Measurements from ENCODE around the gene SEMA3A.
"Not testable (repeated sequence)": the region's sequence is repeated elsewhere in the genome, so short reads cannot be mapped to it uniquely, and the experiment has no call there.

SEMA3A gene

DNA sequence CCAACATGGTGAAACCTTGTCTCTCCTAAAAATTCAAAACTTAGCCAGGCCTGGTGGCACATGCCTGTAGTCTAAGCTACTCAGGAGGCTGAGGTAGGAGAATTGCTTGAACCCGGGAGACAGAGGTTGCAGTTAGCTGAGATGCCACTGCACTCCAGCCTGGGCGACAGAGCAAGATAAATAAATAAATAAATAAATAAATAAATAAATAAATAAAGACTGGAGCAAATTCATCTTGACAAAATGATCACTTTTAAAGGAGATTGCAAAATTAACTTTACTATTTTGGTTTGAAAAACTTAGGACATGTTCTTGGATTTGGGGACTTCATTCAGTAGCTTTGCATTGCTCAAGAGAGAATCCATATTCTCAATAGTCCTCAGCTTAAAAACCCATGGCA, 137.0 kb downstream of the SEMA3A start:
- no peak for DNase-seq

DNA sequence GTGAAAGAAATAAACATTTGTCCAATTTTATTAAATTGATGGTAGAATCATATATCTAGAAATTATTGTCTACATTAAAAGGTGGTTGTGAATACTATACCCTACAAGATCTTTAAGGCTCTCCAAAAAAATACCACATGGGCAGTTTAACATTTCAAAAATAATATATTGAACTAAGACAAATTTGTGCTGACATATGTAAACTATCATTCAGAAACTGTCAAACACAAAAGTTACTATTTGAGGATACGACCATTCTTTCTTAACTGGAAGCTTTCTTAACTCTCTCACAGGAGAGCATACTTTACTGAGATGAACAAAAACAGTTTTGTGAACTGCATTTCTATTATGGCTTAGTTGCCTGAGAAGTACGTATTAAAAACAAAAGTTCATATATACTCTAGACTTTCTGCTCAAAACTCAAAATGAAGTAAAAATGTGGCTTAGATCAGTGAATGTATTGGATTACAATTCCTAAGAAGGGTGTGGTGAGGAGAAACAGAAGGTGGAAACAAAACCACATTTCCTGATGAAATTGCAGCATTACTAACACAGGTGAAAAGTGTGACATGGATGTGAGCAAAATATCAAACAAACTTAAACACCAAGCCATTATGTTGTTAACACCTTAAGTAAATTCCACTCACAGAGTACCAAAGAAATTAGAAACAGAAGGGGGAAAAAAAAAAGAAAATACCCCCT, 138.5 kb downstream of the SEMA3A start:
- DNase-seq, result no peak

- not testable (repeated sequence) for DNase-seq
These were observed 139.4 kb downstream of the SEMA3A start for GRCh38 chr7:84055199-84055598.

- DNase-seq, result no peak
These were observed 145.3 kb downstream of the SEMA3A start for GRCh38 chr7:84049071-84049836.

DNA sequence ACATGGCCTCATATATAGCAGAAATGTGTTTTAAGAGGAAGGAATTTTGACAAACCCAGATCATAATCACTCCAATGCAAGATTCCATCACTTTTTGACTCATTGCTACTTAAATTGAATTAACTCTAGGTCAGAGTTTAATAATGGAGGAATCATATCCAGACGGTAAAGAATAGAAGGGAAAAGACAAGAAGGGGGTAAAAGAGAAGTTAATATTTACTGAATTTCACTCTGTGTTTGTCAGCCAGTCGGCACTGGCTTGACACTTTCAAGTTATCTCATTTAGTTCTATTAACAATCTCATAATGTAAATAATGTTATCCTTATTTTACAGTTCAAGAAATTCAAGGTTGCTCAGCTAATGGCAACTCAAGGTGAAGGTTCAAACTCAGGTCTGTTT, 147.5 kb downstream of the SEMA3A start:
- no peak for DNase-seq

DNA sequence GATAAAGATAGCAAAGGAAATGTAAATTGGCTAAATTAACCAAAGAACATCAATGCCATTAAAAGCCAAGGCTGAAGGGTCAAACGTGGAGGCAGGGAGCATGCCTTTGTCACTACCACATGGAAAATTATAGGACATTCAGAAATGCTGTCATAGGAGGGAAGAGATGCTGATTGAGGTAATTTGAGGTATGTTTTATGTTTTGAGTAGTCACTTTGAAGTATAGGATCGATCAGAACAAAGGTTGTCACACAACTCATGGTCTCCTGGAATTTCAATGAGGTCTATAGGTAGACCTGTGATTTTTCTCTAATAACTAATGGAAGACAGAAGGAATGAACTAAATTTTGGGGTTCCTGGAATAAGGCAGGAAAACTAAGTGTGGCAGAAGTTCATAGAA, 149.8 kb downstream of the SEMA3A start:
- no peak for DNase-seq

DNA sequence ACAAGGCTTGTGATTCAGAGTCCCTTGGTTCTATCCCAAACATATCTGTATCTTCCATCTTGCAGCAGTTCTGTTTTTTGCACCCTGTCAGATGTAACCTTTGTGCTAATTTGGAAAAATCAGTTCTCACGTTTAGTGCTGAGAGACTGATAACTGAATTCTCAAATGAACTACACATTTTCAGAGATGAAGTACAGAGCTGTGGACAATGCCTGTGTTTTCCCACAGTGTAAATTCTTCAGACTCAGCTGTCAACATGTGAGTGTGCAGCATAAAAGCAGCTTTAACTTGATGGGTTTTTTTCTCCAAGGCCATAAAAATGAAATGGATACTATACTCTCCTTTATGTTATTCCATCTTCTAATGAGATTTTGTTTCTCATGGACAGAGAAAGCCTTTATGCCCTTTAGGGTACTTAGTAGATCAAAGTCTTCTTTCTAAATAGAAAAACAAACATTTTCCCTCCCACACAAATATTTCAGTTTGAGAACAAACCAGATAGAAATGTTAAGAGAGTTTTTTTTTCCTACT, 150.9 kb downstream of the SEMA3A start:
- DNase-seq, result no peak

DNA sequence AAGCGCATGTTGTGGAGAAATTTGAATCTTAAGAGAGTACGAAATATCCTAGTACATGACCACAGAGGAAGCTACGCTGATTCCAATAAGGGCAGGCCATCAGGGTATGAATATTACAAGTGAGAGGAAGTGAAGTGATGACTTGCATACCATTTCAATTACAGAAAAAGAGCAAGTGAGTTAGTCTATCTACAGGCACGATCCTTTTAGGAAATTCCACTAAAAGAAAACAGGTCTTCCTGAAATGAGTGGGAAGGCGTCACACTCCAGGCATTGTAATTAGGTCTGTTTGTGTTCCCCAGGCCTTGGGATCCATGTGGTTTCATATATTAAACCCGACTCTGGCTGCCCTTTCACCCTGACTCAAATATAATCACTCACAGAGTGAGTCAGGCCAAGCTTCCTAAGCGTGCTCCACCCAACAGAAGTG, 152.5 kb downstream of the SEMA3A start:
- no peak for DNase-seq

GRCh38 chr7:84041649-84042048, 152.9 kb downstream of the SEMA3A start:
- DNase-seq, result no peak

DNA sequence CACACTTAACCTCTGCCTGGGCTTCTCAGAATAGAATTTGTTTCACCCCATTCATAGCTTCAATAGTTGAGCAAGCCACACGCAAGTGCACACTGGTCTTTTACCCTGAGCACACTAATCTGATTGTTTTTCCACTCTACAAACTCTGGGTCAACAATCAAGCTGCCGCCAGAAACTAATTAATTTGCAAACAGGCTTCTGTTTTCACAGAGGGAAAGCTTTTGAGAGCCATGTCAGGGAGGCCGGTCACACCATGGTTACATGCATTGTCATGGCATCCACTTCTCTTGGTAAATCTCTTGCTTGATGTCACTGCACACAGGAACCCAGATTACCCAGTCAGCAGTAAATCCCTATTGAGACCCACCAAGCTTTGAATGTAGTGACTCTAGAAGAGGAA, 154.2 kb downstream of the SEMA3A start:
- no peak for DNase-seq

DNA sequence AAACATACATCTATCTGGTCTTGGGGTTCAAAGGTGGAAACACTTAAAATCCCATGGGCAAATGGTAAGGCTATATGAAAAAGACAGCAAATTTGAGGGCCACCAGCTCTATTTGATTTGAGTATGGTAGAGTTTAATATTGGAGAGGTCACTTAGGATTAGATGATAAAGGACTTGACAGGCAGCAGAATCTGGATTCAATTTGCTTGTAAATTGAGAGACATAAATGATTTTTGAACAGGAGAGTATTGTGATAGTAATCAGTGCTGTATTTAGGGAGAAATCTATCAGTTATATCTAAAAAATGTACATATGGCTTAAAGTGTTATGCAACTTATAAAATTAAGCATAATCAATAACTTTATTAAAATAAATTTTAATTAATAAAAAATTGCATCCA, 155.2 kb downstream of the SEMA3A start:
- no peak for DNase-seq

DNA sequence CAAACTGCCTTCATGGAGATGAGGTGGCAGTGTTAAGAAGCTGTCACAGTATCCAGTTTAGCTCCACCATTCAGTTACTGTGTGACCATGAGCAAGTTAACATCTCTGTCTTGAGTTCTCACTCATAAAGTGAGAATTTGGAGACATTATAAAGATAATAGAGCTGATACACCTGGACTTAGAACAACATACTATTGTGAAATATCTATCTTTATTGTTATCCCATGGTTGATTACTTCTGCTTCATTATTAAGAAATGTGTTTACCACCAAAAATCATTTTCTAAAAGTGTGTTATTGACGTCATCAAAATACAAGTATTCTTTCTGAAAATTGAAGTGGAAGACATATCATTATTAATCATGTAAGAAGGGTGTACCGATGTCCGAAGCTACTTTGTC, 166.9 kb downstream of the SEMA3A start:
- DNase-seq, result no peak

- DNase-seq, result no peak
These were observed 169.2 kb downstream of the SEMA3A start for GRCh38 chr7:84025332-84025927.

DNA sequence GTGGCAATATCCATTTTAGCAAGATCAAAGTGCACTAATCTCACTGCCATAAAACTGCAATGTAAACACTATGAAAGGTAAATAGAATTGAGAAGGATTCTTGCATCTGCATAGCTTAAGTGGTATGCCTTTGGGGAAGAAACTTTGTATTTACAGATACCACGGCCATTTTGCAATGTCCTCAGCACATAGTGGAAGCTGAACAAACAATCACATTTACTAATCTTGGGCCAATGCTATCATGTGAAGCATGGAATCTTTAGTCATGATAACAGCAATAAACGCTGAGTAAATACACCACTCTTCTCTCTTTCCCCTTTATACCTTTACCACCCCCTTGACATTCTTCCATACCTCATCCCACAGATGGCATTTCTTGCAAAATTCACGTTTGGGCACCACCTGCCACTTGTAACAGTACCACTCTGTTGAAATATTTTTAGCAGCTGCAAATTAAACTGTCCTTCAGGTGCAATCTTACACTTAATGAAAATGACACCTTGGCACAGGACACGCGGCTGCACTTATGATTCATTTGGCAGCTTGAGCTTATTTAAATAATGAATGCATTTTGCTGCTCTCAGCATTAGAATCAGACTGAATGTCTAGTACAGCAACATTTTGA, 171.8 kb downstream of the SEMA3A start:
- DNase-seq, result no peak

- no peak for DNase-seq
These were observed 172.6 kb downstream of the SEMA3A start for GRCh38 chr7:84022009-84022408.

DNA sequence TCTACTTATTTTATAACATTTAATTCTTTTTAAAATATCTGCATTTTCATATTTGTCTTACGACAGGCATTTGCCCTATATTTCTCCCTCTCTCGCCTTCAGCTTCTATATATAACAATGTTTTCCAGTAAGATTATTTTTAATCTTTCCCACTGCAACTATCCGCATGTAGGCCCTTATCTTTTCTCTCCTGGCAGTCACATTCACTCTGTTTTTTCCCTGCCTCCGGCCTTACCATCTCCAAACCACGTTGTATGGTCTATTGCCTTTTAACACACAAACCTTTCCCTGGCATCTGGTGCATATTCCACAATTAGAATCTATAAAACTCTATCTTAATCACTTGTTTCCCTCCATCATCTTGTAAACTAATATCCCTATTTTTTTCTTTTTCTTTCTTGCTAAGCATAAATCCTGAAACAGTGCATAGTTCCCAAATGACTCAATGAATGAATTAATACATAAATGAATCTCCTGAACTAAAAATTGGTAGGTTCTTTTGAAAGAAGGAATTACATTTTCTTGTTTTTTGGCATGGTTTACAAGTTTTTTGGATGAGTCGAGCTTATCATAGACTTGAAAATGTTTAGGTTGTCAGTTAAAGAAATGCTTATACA, 173.2 kb downstream of the SEMA3A start:
- no peak for DNase-seq

DNA sequence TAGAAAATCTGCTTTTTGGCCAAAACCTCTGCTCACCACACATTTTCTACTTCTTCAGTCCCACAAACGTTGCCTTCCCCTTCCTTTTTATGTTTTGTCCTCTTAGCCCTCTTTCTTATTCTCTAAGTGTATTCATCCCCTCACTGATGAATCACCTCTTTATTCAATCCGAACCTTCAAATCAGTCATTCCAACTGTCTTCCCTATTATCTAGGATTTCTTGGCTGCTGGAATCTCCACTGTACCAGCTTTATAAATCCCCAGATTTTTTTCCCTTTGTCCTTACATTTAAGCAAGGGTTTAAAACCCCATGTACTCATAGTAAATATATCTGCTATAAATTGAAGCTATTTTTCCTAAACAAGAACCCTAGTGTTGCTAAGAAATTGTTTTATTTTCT, 176.9 kb downstream of the SEMA3A start:
- DNase-seq, result no peak

DNA sequence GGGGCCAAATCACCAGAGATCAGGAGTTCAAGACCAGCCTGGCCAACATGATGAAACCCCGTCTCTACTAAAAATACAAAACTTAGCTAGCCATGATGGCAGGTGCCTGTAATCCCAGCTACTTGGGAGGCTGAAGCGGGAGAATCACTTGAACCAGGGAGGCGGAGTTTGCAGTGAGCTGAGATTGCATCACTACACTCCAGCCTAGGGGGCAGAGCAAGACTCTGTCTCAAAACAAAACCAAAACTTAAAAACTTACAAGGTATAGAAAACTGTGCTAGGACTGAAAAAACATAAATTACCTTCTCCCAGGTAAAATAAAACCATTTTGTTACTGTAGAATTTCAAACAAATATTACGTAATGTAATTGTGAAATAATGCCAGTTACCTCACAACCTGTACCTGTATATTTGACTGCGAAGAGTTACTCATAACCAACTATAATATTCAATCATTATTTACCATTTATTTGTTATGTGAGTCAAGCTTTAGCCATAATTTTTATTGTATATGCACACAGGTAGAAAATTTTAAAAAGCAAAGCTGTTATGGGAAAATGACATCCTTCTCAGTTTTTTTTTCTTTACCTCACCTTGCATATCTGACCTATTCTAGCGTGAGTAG, 180.9 kb downstream of the SEMA3A start:
- DNase-seq, result no peak

- DNase-seq, result no peak
These were observed 184.8 kb downstream of the SEMA3A start for GRCh38 chr7:84009782-84010181.

- DNase-seq, result no peak
These were observed 185.5 kb downstream of the SEMA3A start for GRCh38 chr7:84009051-84009450.

GRCh38 chr7:84003191-84003590, 191.4 kb downstream of the SEMA3A start:
- no peak for DNase-seq

DNA sequence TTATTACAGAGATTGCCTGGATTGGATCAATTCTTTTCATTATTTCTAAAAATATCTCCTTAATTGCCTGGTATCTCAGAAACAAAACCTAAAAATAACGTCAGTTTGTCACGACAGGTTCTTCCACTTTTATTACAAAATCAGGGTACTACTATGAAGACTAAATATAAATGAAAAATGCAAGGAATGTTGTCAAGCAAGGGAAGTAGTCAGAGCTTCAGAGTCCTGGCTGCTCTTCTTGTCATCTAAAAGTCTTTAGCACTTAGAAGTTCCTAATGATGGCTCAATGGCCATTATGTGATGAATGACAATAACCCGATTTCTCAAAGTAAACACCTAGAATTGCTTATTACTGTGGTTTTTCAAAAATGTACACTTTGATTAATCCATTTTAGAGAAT, 192.2 kb downstream of the SEMA3A start:
- no peak for DNase-seq

GRCh38 chr7:83996879-83997278, 197.7 kb downstream of the SEMA3A start:
- no peak for DNase-seq

Measured in NCI-H1694 (cell line).